Osteocyte (in vitro differentiated cells): ENCODE results near the gene PREB. TPM values are rescaled to one million over a fixed set of nuclear protein-coding genes. Genes with fewer than 3 reads are reported as not detected.

Experiments
- DNase-seq: peaks from one replicate; pipeline ENCODE4 v3.0.0; 2021; ENCODE audit warnings: mixed read lengths; ENCODE audit not compliant: unreplicated experiment; ENCODE audit errors: extremely low spot score
- H3K27ac Mint-ChIP-seq: one replicate; pipeline ENCODE4 v1.8.0; 2021; ENCODE audit warnings: mild to moderate bottlenecking, mixed read lengths; ENCODE audit not compliant: unreplicated experiment
- H3K27me3 Mint-ChIP-seq: one replicate; pipeline ENCODE4 v1.8.0; 2021; ENCODE audit warnings: mixed read lengths; ENCODE audit not compliant: unreplicated experiment
- H3K36me3 Mint-ChIP-seq: one replicate; pipeline ENCODE4 v1.8.0; 2021; ENCODE audit warnings: mixed read lengths; ENCODE audit not compliant: unreplicated experiment
- H3K4me1 Mint-ChIP-seq: one replicate; pipeline ENCODE4 v1.8.0; 2021; ENCODE audit warnings: mixed read lengths; ENCODE audit not compliant: unreplicated experiment
- H3K4me3 Mint-ChIP-seq: one replicate; pipeline ENCODE4 v1.8.0; 2021; ENCODE audit warnings: mild to moderate bottlenecking, moderate library complexity, mixed read lengths; ENCODE audit not compliant: unreplicated experiment
- H3K9me3 Mint-ChIP-seq: one replicate; pipeline ENCODE4 v1.8.0; 2021; ENCODE audit warnings: mixed read lengths; ENCODE audit not compliant: unreplicated experiment
- total RNA-seq: library from RNA; stranded (reverse); gene quantifications from 2 replicates; pipeline ENCODE4 v1.2.1, GENCODE V29; 2021
- TF ChIP-seq, protein P1 (sequence below): fragments of 200-600 bp; sonication (generic); IDR thresholded peaks from 2 replicates; pipeline ENCODE4 v1.5.0; 2021; ENCODE audit warnings: antibody characterized with exemption, mild to moderate bottlenecking, moderate library complexity

The PREB gene
- total RNA-seq, 1 donor from 2014 or later = 46.3 TPM

GRCh38 chr2:27160191-27160590, 25.8 kb upstream of the PREB start:
- TF ChIP-seq, protein P1, sequence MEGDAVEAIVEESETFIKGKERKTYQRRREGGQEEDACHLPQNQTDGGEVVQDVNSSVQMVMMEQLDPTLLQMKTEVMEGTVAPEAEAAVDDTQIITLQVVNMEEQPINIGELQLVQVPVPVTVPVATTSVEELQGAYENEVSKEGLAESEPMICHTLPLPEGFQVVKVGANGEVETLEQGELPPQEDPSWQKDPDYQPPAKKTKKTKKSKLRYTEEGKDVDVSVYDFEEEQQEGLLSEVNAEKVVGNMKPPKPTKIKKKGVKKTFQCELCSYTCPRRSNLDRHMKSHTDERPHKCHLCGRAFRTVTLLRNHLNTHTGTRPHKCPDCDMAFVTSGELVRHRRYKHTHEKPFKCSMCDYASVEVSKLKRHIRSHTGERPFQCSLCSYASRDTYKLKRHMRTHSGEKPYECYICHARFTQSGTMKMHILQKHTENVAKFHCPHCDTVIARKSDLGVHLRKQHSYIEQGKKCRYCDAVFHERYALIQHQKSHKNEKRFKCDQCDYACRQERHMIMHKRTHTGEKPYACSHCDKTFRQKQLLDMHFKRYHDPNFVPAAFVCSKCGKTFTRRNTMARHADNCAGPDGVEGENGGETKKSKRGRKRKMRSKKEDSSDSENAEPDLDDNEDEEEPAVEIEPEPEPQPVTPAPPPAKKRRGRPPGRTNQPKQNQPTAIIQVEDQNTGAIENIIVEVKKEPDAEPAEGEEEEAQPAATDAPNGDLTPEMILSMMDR = no peak
- Mint-ChIP-seq H3K27me3 (peaks cover 8% of the 10 kb centered on the region), H3K4me1 (no peaks in the 10 kb centered on the region), H3K4me3 (no peak overlapping the region), H3K36me3 (no peaks in the 10 kb centered on the region), H3K9me3 (no peaks in the 10 kb centered on the region), H3K27ac (no peak overlapping the region)
- no peak for DNase-seq

DNA sequence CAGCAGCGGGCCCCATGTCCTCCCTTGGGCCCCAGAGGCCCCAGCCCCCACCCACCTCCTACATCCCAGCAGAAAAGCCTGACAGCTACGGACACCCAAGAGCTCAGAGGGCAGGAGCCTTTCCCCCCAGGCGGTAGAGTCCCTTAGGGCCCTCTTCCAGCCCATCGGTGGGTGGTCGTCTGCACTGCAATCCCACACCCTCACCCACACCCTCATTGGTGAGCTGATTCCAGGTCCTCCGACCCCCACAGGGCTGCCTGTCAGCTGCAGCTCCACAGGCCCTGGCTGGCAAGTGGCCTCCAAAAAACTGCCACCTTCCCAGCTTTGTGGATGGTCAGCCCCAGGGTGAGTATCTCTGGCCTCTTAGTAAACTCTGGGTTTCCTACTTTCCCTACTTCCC, 24.8 kb upstream of the PREB start:
- Mint-ChIP-seq H3K4me1 (no peaks in the 10 kb centered on the region), H3K27me3 (peaks cover 8% of the 10 kb centered on the region), H3K9me3 (no peaks in the 10 kb centered on the region), H3K36me3 (no peaks in the 10 kb centered on the region), H3K27ac (no peak overlapping the region), H3K4me3 (no peak overlapping the region)
- TF ChIP-seq, protein P1 = no peak
- no peak for DNase-seq

- no peaks in the 10 kb centered on the region for H3K9me3 Mint-ChIP-seq
These were observed 24.0 kb upstream of the PREB start for GRCh38 chr2:27158468-27158867.

DNA sequence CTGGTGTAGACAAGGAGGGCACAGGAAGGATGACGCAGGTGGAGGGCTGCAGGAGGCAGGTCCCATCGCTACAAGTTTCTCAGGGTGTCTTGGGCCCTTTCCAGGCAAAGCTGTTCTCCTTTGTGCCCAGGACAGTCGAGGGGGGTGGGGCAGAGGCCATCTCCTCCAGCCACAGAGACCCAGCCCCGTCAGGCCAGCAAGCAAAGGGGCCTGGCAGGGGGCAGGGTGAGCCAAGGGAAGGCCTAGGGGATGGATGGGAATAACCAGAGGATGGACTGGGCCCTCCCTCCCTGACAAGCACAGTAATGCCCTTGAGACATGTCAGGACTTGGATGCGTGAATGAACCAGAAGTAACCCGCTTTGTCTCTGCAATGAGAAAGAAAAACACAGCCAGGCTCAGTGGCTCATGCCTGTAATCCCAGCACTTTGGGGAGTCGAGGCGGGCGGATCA, 20.7 kb upstream of the PREB start:
- TF ChIP-seq, protein P1 = no peak
- H3K27me3 Mint-ChIP-seq = peaks cover 8% of the 10 kb centered on the region

More at GRCh38 chr2:27158468-27158867, 24.0 kb upstream of the PREB start:
- H3K36me3 Mint-ChIP-seq = no peaks in the 10 kb centered on the region
- no peaks in the 10 kb centered on the region for H3K4me1 Mint-ChIP-seq
- peaks cover 11% of the 10 kb centered on the region for H3K27me3 Mint-ChIP-seq
- H3K27ac Mint-ChIP-seq = no peak overlapping the region
- no peak for DNase-seq
- TF ChIP-seq, protein P1 = no peak
- H3K4me3 Mint-ChIP-seq = no peak overlapping the region

GRCh38 chr2:27154488-27154887, 20.1 kb upstream of the PREB start:
- Mint-ChIP-seq H3K4me1 (no peaks in the 10 kb centered on the region), H3K27ac (no peak overlapping the region), H3K36me3 (no peaks in the 10 kb centered on the region), H3K9me3 (no peaks in the 10 kb centered on the region), H3K27me3 (peaks cover 8% of the 10 kb centered on the region), H3K4me3 (no peak overlapping the region)
- no peak for DNase-seq
- TF ChIP-seq, protein P1 = no peak

More for the DNA sequence above, 20.7 kb upstream of the PREB start:
- no peaks in the 10 kb centered on the region for H3K4me1 Mint-ChIP-seq
- no peak overlapping the region for H3K27ac Mint-ChIP-seq
- no peak for DNase-seq
- no peaks in the 10 kb centered on the region for H3K36me3 Mint-ChIP-seq
- H3K4me3 Mint-ChIP-seq = no peak overlapping the region
- H3K9me3 Mint-ChIP-seq = no peaks in the 10 kb centered on the region
